HFFc6 (cell line): ENCODE data around the gene TPST2. TPM values are rescaled to one million over a fixed set of nuclear protein-coding genes. Genes with fewer than 3 reads are reported as not detected.

ENCODE experiments used
- DNase-seq: peaks from one replicate; pipeline ENCODE4 v3.0.0-alpha.2; 2018
- H3K27ac Mint-ChIP-seq: 2 replicates; pipeline ENCODE4 v1.8.0; 2020; ENCODE audit warnings: mild to moderate bottlenecking, mixed read lengths
- H3K27me3 Mint-ChIP-seq: 2 replicates; pipeline ENCODE4 v1.8.0; 2021; ENCODE audit warnings: mild to moderate bottlenecking, moderate library complexity, mixed read lengths; ENCODE audit not compliant: insufficient read depth
- H3K36me3 Mint-ChIP-seq: 2 replicates; pipeline ENCODE4 v1.8.0; 2021; ENCODE audit warnings: low read depth, mixed read lengths
- H3K4me1 Mint-ChIP-seq: 2 replicates; pipeline ENCODE4 v1.8.0; 2020; ENCODE audit warnings: low read depth, mixed read lengths
- H3K4me3 Mint-ChIP-seq: 2 replicates; pipeline ENCODE4 v1.8.0; 2020; ENCODE audit warnings: mild to moderate bottlenecking, moderate library complexity, mixed read lengths
- H3K9me3 Mint-ChIP-seq: 2 replicates; pipeline ENCODE4 v1.8.0; 2020; ENCODE audit warnings: mild to moderate bottlenecking, mixed read lengths
- CTCF ChIP-seq: fragments of 200-600 bp; sonication (generic); IDR thresholded peaks from 2 replicates; pipeline ENCODE4 v1.5.0; 2021; ENCODE audit warnings: antibody characterized with exemption, mild to moderate bottlenecking
- total RNA-seq, 6 experiments: library from RNA; stranded (reverse); fragmentation: NEBNext Ultra II Directional; extraction: Animal tissue kit (Norgen Biotek cat#: 25700); gene quantifications; 2 replicates in 1 of 6; 3 replicates in 5 of 6; pipeline ENCODE4 v1.2.3, GENCODE V29; 2021

TPST2 gene
- total RNA-seq, 6 experiments from 2014 or later, result 66.8 to 75.5 (median 73.8) TPM

- Mint-ChIP-seq H3K27me3 (peaks cover 2% of the 10 kb centered on the region; the same call in 1 of the 2 replicates), H3K4me1 (peaks cover 36% of the 10 kb centered on the region), H3K27ac (no peak overlapping the region; the same call in 1 of the 2 replicates), H3K36me3 (peaks cover 33% of the 10 kb centered on the region), H3K9me3 (no peaks in the 10 kb centered on the region), H3K4me3 (no peak overlapping the region)
- DNase-seq, result no peak
- no peak for TF ChIP-seq CTCF
These were observed 10.5 kb downstream of the TPST2 start for GRCh38 chr22:26579331-26579886.

DNA sequence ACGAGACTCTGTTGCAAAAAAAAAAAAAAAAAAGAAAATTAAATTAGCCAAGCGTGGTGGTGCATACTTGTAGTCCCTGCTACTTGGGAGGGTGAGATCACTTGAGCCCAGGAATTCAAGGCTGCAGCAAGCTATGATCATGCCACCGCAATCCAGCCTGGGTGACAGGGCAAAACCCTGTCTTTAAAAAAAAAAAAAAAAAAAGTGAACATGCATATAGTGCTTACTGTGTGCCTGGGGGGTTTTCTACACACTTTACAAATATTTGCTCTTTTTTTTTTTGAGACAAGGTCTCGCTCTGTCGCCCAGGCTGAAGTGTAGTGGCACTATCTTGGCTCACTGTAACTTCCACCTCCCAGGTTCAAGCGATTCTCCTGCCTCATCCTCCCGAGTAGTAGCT is 12.9 kb downstream of the TPST2 start:
- Mint-ChIP-seq H3K27ac (no peak overlapping the region), H3K36me3 (peaks cover 35% of the 10 kb centered on the region), H3K27me3 (peaks cover 5% of the 10 kb centered on the region; the same call in 1 of the 2 replicates), H3K9me3 (no peaks in the 10 kb centered on the region), H3K4me3 (no peak overlapping the region), H3K4me1 (peaks cover 35% of the 10 kb centered on the region)
- DNase-seq, result no peak
- no peak for TF ChIP-seq CTCF

- Mint-ChIP-seq H3K27me3 (peaks cover 5% of the 10 kb centered on the region), H3K4me3 (no peak overlapping the region), H3K36me3 (peaks cover 34% of the 10 kb centered on the region), H3K27ac (peak overlapping the region; percentile 9; the same call in 1 of the 2 replicates), H3K4me1 (peaks cover 32% of the 10 kb centered on the region), H3K9me3 (no peaks in the 10 kb centered on the region)
- no peak for DNase-seq
- no peak for TF ChIP-seq CTCF
These were observed 13.8 kb downstream of the TPST2 start for GRCh38 chr22:26576026-26576680.

- Mint-ChIP-seq H3K27me3 (peaks cover 2% of the 10 kb centered on the region), H3K4me3 (no peak overlapping the region), H3K4me1 (peaks cover 28% of the 10 kb centered on the region), H3K9me3 (no peaks in the 10 kb centered on the region), H3K27ac (no peak overlapping the region), H3K36me3 (peaks cover 33% of the 10 kb centered on the region)
- no peak for DNase-seq
- no peak for TF ChIP-seq CTCF
These were observed 15.8 kb downstream of the TPST2 start for GRCh38 chr22:26574001-26574723.

GRCh38 chr22:26573026-26573662 is 16.8 kb downstream of the TPST2 start:
- Mint-ChIP-seq H3K36me3 (peaks cover 28% of the 10 kb centered on the region), H3K9me3 (no peaks in the 10 kb centered on the region), H3K4me1 (peaks cover 30% of the 10 kb centered on the region), H3K27me3 (peaks cover 2% of the 10 kb centered on the region), H3K27ac (no peak overlapping the region; the same call in 1 of the 2 replicates), H3K4me3 (no peak overlapping the region)
- no peak for DNase-seq
- no peak for TF ChIP-seq CTCF
